ENCODE data around the gene SEPTIN12. TPM values are rescaled to one million over a fixed set of nuclear protein-coding genes. Genes with fewer than 3 reads are reported as not detected.

The SEPTIN12 gene
- polyA plus RNA-seq, 1 donor from 2014 or later = 1.8 TPM

DNA sequence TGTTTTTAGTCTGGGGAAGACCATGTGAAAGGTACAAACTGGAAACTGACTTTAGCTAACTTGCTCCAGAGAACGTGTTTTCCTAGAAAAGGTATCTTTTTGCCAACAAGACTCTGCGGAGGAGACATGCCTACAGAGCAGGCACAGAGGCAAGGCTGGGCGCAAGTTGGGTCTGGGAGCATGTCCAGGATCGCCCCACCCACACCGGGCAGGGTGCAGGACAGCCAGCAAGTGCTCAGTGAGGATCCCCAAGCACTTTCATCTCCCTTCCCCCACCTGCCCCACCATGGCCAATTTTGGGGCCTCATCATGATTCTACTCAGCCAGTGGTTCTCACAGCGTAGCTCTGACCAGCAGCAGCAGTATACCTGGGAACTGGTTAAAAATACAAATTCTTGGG lies 32.5 kb upstream of the SEPTIN12 start:
- Histone ChIP-seq H3K9ac (ENCODE audit: low read length) (no peak overlapping the region), H3K27ac (ENCODE audit: low read length) (no peak overlapping the region), H3K36me3 (ENCODE audit: insufficient read depth, low read length) (no peaks in the 10 kb centered on the region), H3K4me3 (ENCODE audit: low read length) (no peak overlapping the region), H4K20me1 (ENCODE audit: insufficient read depth) (no peaks in the 10 kb centered on the region), H3F3A (ENCODE audit: insufficient read depth, low read length, poor library complexity, severe bottlenecking) (no peaks in the 10 kb centered on the region), H3K9me2 (ENCODE audit: insufficient read depth, low read length) (no peaks in the 10 kb centered on the region), H2AFZ (ENCODE audit: low read depth, low read length) (no peak overlapping the region), H3K27me3 (ENCODE audit: insufficient read depth, low read depth, low read length) (no peaks in the 10 kb centered on the region), H3K4me2 (ENCODE audit: low read length) (no peak overlapping the region), H3K79me2 (replicated peaks; ENCODE audit: insufficient read depth, low read length) (no peaks in the 10 kb centered on the region), H3K9me3 (ENCODE audit: low read length) (no peaks in the 10 kb centered on the region)
- TF ChIP-seq, protein P1, sequence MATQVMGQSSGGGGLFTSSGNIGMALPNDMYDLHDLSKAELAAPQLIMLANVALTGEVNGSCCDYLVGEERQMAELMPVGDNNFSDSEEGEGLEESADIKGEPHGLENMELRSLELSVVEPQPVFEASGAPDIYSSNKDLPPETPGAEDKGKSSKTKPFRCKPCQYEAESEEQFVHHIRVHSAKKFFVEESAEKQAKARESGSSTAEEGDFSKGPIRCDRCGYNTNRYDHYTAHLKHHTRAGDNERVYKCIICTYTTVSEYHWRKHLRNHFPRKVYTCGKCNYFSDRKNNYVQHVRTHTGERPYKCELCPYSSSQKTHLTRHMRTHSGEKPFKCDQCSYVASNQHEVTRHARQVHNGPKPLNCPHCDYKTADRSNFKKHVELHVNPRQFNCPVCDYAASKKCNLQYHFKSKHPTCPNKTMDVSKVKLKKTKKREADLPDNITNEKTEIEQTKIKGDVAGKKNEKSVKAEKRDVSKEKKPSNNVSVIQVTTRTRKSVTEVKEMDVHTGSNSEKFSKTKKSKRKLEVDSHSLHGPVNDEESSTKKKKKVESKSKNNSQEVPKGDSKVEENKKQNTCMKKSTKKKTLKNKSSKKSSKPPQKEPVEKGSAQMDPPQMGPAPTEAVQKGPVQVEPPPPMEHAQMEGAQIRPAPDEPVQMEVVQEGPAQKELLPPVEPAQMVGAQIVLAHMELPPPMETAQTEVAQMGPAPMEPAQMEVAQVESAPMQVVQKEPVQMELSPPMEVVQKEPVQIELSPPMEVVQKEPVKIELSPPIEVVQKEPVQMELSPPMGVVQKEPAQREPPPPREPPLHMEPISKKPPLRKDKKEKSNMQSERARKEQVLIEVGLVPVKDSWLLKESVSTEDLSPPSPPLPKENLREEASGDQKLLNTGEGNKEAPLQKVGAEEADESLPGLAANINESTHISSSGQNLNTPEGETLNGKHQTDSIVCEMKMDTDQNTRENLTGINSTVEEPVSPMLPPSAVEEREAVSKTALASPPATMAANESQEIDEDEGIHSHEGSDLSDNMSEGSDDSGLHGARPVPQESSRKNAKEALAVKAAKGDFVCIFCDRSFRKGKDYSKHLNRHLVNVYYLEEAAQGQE (IDR thresholded peaks at IDR 0.05; ENCODE audit: borderline replicate concordance) = no peak
- no peak for TF ChIP-seq POLR2AphosphoS5 (IDR thresholded peaks at IDR 0.05)
- no peak for TF ChIP-seq CTCF (IDR thresholded peaks at IDR 0.05; ENCODE audit: poor library complexity, severe bottlenecking)
- no peak for TF ChIP-seq RAD21 (conservative IDR thresholded peaks at IDR 0.05)
- TF ChIP-seq MXI1 (conservative IDR thresholded peaks at IDR 0.05; ENCODE audit: poor library complexity, severe bottlenecking) = no peak
- TF ChIP-seq EZH2 (IDR thresholded peaks at IDR 0.05; ENCODE audit: borderline replicate concordance, insufficient read depth, low read length, poor library complexity, severe bottlenecking) = no peak
- TF ChIP-seq TAF1 (IDR thresholded peaks at IDR 0.05; ENCODE audit: low read depth) = no peak
- no peak for TF ChIP-seq SMC3 (conservative IDR thresholded peaks at IDR 0.05; ENCODE audit: poor library complexity)
- TF ChIP-seq EP300 (conservative IDR thresholded peaks at IDR 0.05; ENCODE audit: poor library complexity, severe bottlenecking) = no peak

- Histone ChIP-seq H3K79me2 (replicated peaks; ENCODE audit: insufficient read depth, low read length) (no peaks in the 10 kb centered on the region), H2AFZ (ENCODE audit: low read depth, low read length) (no peak overlapping the region), H3K4me2 (ENCODE audit: low read length) (no peak overlapping the region), H3F3A (ENCODE audit: insufficient read depth, low read length, poor library complexity, severe bottlenecking) (no peaks in the 10 kb centered on the region), H3K36me3 (ENCODE audit: insufficient read depth, low read length) (peaks cover 5% of the 10 kb centered on the region), H4K20me1 (ENCODE audit: insufficient read depth) (no peaks in the 10 kb centered on the region), H3K9me2 (ENCODE audit: insufficient read depth, low read length) (no peaks in the 10 kb centered on the region), H3K27me3 (ENCODE audit: insufficient read depth, low read depth, low read length) (no peaks in the 10 kb centered on the region), H3K4me3 (ENCODE audit: low read length) (no peak overlapping the region), H3K9me3 (ENCODE audit: low read length) (no peaks in the 10 kb centered on the region), H3K27ac (ENCODE audit: low read length) (no peak overlapping the region), H3K9ac (ENCODE audit: low read length) (no peak overlapping the region)
- no peak for TF ChIP-seq POLR2AphosphoS5 (IDR thresholded peaks at IDR 0.05)
- TF ChIP-seq SMC3 (conservative IDR thresholded peaks at IDR 0.05; ENCODE audit: poor library complexity) = no peak
These were observed 26.5 kb upstream of the SEPTIN12 start for GRCh38 chr16:4814542-4815173.

Data from neural cell (in vitro differentiated cells).